Spleen (tissue), 7 donors: ENCODE results near the gene KLK14.

Experiments
- CTCF ChIP-seq, 11 experiments: fragments of 200-600 bp in 7 of 11; fragments of 450-650 bp in 4 of 11; sonication (generic) in 4 of 11; IDR thresholded peaks in 8 of 11; conservative IDR thresholded peaks in 3 of 11; 1 replicate in 7 of 11; 2 replicates in 4 of 11; pipeline versions ENCODE4 v1.4.0 to v1.8.0; 2016 to 2021; ENCODE audit warnings: antibody characterized with exemption in 11 of 11, inconsistent platforms in 4 of 11, mild to moderate bottlenecking in 1 of 11
- POLR2A ChIP-seq, 3 donors: fragments of 450-650 bp; IDR thresholded peaks; one replicate each; pipeline ENCODE4 v1.5.1; 2017; ENCODE audit warnings: antibody characterized with exemption in 3 of 3, mild to moderate bottlenecking in 1 of 3
- POLR2AphosphoS5 ChIP-seq, 3 donors: sonication (generic); formaldehyde crosslinking; IDR thresholded peaks; one replicate each; pipeline ENCODE4 v1.5.1; 2017; ENCODE audit warnings: antibody characterized with exemption in 3 of 3
- donor health status: DM: no; HTN: no; CAD: no; lungs with moderate emphysema.
- donor health status: DM: no; HTN: no; CAD: no.
- donor health status: DM: no; HTN: no; CAD: no.

- TF ChIP-seq CTCF (IDR thresholded peaks at IDR 0.05 in 8 of 11, conservative IDR thresholded peaks at IDR 0.05 in 3 of 11) (peak in 3 of 11 experiments; percentile 8 to 22 (median 8)), POLR2A (IDR thresholded peaks at IDR 0.05) (no peak), POLR2AphosphoS5 (IDR thresholded peaks at IDR 0.05) (no peak)
Observed at GRCh38 chr19:51111606-51112005, 28.9 kb upstream of the KLK14 start.
